Mucosa of descending colon (tissue), 3 donors: ENCODE results near the gene MGA. TPM values are rescaled to one million over a fixed set of nuclear protein-coding genes. Genes with fewer than 3 reads are reported as not detected.

Source experiments
- ATAC-seq: fragments of 200-7000 bp; cut with Tn5 transposase; one replicate; pipeline ENCODE4 v1.9.1; 2020; ENCODE audit warnings: mild to moderate bottlenecking, moderate library complexity
- DNase-seq, 3 donors: peaks; one replicate each; pipeline ENCODE4 v3.0.0-alpha.2; 2020
- H3K36me3 ChIP-seq: fragments of 200-600 bp; one replicate; pipeline ENCODE4 v1.8.0; 2021; ENCODE audit warnings: low read depth, mild to moderate bottlenecking
- H3K4me1 ChIP-seq: fragments of 200-600 bp; one replicate; pipeline ENCODE4 v1.8.0; 2021; ENCODE audit warnings: low read depth, mild to moderate bottlenecking
- H3K4me3 ChIP-seq: fragments of 200-600 bp; one replicate; pipeline ENCODE4 v1.8.0; 2021; ENCODE audit warnings: mild to moderate bottlenecking
- H3K9me3 ChIP-seq: fragments of 200-600 bp; one replicate; pipeline ENCODE4 v1.8.0; 2021; ENCODE audit warnings: mild to moderate bottlenecking
- CTCF ChIP-seq: fragments of 200-600 bp; IDR thresholded peaks from one replicate; pipeline ENCODE4 v1.8.0; 2022; ENCODE audit warnings: antibody characterized with exemption, mild to moderate bottlenecking
- intact Hi-C, 2 donors: fragments of 100-400 bp; cut with DNase I in 1 of 2; cut with micrococcal nuclease in 1 of 2; formaldehyde crosslinking; loops; one replicate each; pipeline versions ENCODE4 v1.11.0 to v1.11.1; 2022; cut with DNase I, micrococcal nuclease
- total RNA-seq, 3 donors: library from RNA; stranded (reverse); fragmentation: NEBNext Ultra II Directional in 2 of 3; extraction: Animal tissue kit (Norgen Biotek cat#: 25700) in 2 of 3; gene quantifications; one replicate each; pipeline versions ENCODE4 v1.2.1 to v1.2.4, GENCODE V29; 2021 to 2023
- donor health status: DM: no; HTN: no; CAD: no; lungs with moderate emphysema.
- donor health status: DM: no; HTN: no; CAD: no.
- donor health status: DM: no; HTN: yes; CAD: no.

Gene MGA
- total RNA-seq, 3 donors from 2014 or later: 29.1 to 50.5 (median 29.2) TPM

GRCh38 chr15:41783296-41783695 is 123.1 kb downstream of the MGA start:
- no peaks in the 10 kb centered on the region for H3K36me3 ChIP-seq
- H3K9me3 ChIP-seq: no peaks in the 10 kb centered on the region
- peaks cover 5% of the 10 kb centered on the region for H3K4me1 ChIP-seq
- H3K4me3 ChIP-seq: no peak overlapping the region
- no peak for TF ChIP-seq CTCF
- ATAC-seq: no peak
- intact Hi-C loops: no loop called here
- no peak for DNase-seq

- Histone ChIP-seq H3K4me1 (peaks cover 5% of the 10 kb centered on the region), H3K36me3 (no peaks in the 10 kb centered on the region), H3K9me3 (no peaks in the 10 kb centered on the region), H3K4me3 (no peak overlapping the region)
- DNase-seq: no peak
- TF ChIP-seq CTCF: no peak
- intact Hi-C loops: no loop called here
- no peak for ATAC-seq
Observed at GRCh38 chr15:41788262-41788661, 128.1 kb downstream of the MGA start.

GRCh38 chr15:41789236-41789635 is 129.0 kb downstream of the MGA start:
- DNase-seq: no peak
- H3K9me3 ChIP-seq: no peaks in the 10 kb centered on the region
- ATAC-seq: peak; percentile 58
- intact Hi-C loops: no loop called here
- no peak overlapping the region for H3K4me3 ChIP-seq
- H3K36me3 ChIP-seq: no peaks in the 10 kb centered on the region
- H3K4me1 ChIP-seq: peaks cover 5% of the 10 kb centered on the region
- no peak for TF ChIP-seq CTCF

- no peak for ATAC-seq
- TF ChIP-seq CTCF: no peak
- no peak for DNase-seq
- intact Hi-C loops: no loop called here
- Histone ChIP-seq H3K4me1 (peaks cover 5% of the 10 kb centered on the region), H3K36me3 (no peaks in the 10 kb centered on the region), H3K9me3 (no peaks in the 10 kb centered on the region), H3K4me3 (no peak overlapping the region)
Observed at GRCh38 chr15:41789662-41790061, 129.5 kb downstream of the MGA start.

GRCh38 chr15:41790169-41790568 is 130.0 kb downstream of the MGA start:
- no peak for TF ChIP-seq CTCF
- H3K36me3 ChIP-seq: no peaks in the 10 kb centered on the region
- H3K4me3 ChIP-seq: no peak overlapping the region
- ATAC-seq (no peak), DNase-seq (no peak)
- no peaks in the 10 kb centered on the region for H3K9me3 ChIP-seq
- intact Hi-C loops: no loop called here
- peaks cover 5% of the 10 kb centered on the region for H3K4me1 ChIP-seq
